ENCODE measurements around the gene HOXB6. TPM values are rescaled to one million over a fixed set of nuclear protein-coding genes. Genes with fewer than 3 reads are reported as not detected.

Gene HOXB6
- total RNA-seq, 2 experiments from 2014 or later, result not detected

GRCh38 chr17:48554412-48555257 is 50.2 kb downstream of the HOXB6 start:
- POLR2A ChIA-PET, result interaction anchor here (1.4 kb wide), 1 partner anchor 11 kb away, joined by 4 read pairs; no protein-coding TSS in a partner anchor
- no peak for ATAC-seq

GRCh38 chr17:48553826-48554225 is 51.0 kb downstream of the HOXB6 start:
- no peaks in the 10 kb centered on the region for H3K9me3 Mint-ChIP-seq
- no peaks in the 10 kb centered on the region for H3K36me3 Mint-ChIP-seq (ENCODE audit: low read depth)
- H3K27ac Mint-ChIP-seq, result no peak overlapping the region
- DNase-seq (no peak), ATAC-seq (no peak)
- no peak overlapping the region for H3K4me3 Mint-ChIP-seq
- CTCF ChIA-PET, result no interaction called here
- H3K4me1 Mint-ChIP-seq (ENCODE audit: low read depth), result peaks cover 4% of the 10 kb centered on the region
- POLR2A ChIA-PET, result no interaction called here
- H3K27me3 Mint-ChIP-seq, result peaks cover 1% of the 10 kb centered on the region
- intact Hi-C loops (cut with micrococcal nuclease), result no loop called here
- no peak for TF ChIP-seq CTCF (IDR thresholded peaks at IDR 0.05)

More at GRCh38 chr17:48554412-48555257, 50.2 kb downstream of the HOXB6 start:
- no peak for DNase-seq
- Mint-ChIP-seq H3K27ac (no peak overlapping the region), H3K9me3 (no peaks in the 10 kb centered on the region), H3K4me3 (peak overlapping the region; percentile 59), H3K27me3 (peaks cover 1% of the 10 kb centered on the region), H3K4me1 (ENCODE audit: low read depth) (peaks cover 4% of the 10 kb centered on the region), H3K36me3 (ENCODE audit: low read depth) (no peaks in the 10 kb centered on the region)
- intact Hi-C loops (cut with micrococcal nuclease), result no loop called here
- no peak for TF ChIP-seq CTCF (IDR thresholded peaks at IDR 0.05)
- CTCF ChIA-PET, result interaction anchor here (0.7 to 1.7 kb wide), 2 partner anchors 28 to 39 kb away, joined by 3 to 6 read pairs; partner anchors contain the start of gene HOXB5

GRCh38 chr17:48553190-48553547 is 51.6 kb downstream of the HOXB6 start:
- intact Hi-C loops (cut with micrococcal nuclease), result no loop called here
- Mint-ChIP-seq H3K27me3 (peaks cover 1% of the 10 kb centered on the region), H3K9me3 (no peaks in the 10 kb centered on the region), H3K36me3 (ENCODE audit: low read depth) (no peaks in the 10 kb centered on the region), H3K4me3 (no peak overlapping the region), H3K4me1 (ENCODE audit: low read depth) (peaks cover 8% of the 10 kb centered on the region), H3K27ac (no peak overlapping the region)
- ChIA-PET POLR2A (no interaction called here), CTCF (no interaction called here)
- TF ChIP-seq CTCF (IDR thresholded peaks at IDR 0.05), result no peak
- no peak for DNase-seq
- ATAC-seq, result no peak

- POLR2A ChIA-PET, result no interaction called here
- no peak for TF ChIP-seq CTCF (IDR thresholded peaks at IDR 0.05)
- no peaks in the 10 kb centered on the region for H3K36me3 Mint-ChIP-seq (ENCODE audit: low read depth)
- H3K9me3 Mint-ChIP-seq, result no peaks in the 10 kb centered on the region
- intact Hi-C loops (cut with micrococcal nuclease), result no loop called here
- ATAC-seq (no peak), DNase-seq (no peak)
- H3K27me3 Mint-ChIP-seq, result peaks cover 1% of the 10 kb centered on the region
- no peak overlapping the region for H3K4me3 Mint-ChIP-seq
- peaks cover 13% of the 10 kb centered on the region for H3K4me1 Mint-ChIP-seq (ENCODE audit: low read depth)
- no peak overlapping the region for H3K27ac Mint-ChIP-seq
- CTCF ChIA-PET, result no interaction called here
Measured at GRCh38 chr17:48552466-48553189, 52.2 kb downstream of the HOXB6 start.

Measured in activated CD8-positive, alpha-beta T cell treated with anti-CD3 and anti-CD28 coated beads for 36 hours (primary cell).